PC-9 (cell line): ENCODE results near the gene COP1. TPM values are rescaled to one million over a fixed set of nuclear protein-coding genes. Genes with fewer than 3 reads are reported as not detected.

Experiments
- BruUV-seq: library from RNA; stranded (reverse); fragments of 400-500 nt; replicated peaks from 2 replicates; lab custom pipeline; 2021; lab: Mats Ljungman, UMichigan
- CTCF ChIA-PET: fragments of 300-600 bp; sonication (Branson Sonifier 250); formaldehyde crosslinking; loops from one replicate; lab custom pipeline; 2022; ENCODE audit warnings: antibody characterized with exemption; lab: Charles Lee
- POLR2A ChIA-PET: fragments of 300-600 bp; sonication (Branson Sonifier 250); formaldehyde crosslinking; loops from one replicate; lab custom pipeline; 2022; ENCODE audit warnings: antibody characterized with exemption; ENCODE audit not compliant: unreplicated experiment; lab: Charles Lee
- DNase-seq, 2 experiments: peaks; one replicate each; pipeline versions ENCODE4 v3.0.0 to v3.0.0-alpha.2; 2015 to 2022; ENCODE audit warnings: mixed read lengths in 1 of 2
- H2AFZ ChIP-seq: fragments of 200-600 bp; sonication (generic); 2 replicates; pipeline ENCODE4 v1.8.1; 2017; ENCODE audit warnings: antibody characterized with exemption
- H3F3A ChIP-seq: fragments of 200-600 bp; sonication (generic); 2 replicates; pipeline ENCODE4 v1.8.1; 2017; ENCODE audit warnings: antibody characterized with exemption, mild to moderate bottlenecking, low read depth; ENCODE audit not compliant: insufficient read depth
- H3K27ac ChIP-seq: fragments of 200-600 bp; sonication (generic); 2 replicates; pipeline ENCODE4 v1.6.1; 2016; ENCODE audit warnings: mixed run types
- H3K27me3 ChIP-seq: fragments of 200-600 bp; sonication (generic); 2 replicates; pipeline ENCODE4 v1.6.1; 2016; ENCODE audit warnings: low read depth, mixed run types; ENCODE audit not compliant: insufficient read depth
- H3K36me3 ChIP-seq: fragments of 200-600 bp; sonication (generic); 2 replicates; pipeline ENCODE4 v1.6.1; 2016; ENCODE audit warnings: low read depth, mixed run types
- H3K4me1 ChIP-seq: fragments of 200-600 bp; sonication (generic); replicated peaks from 2 replicates; pipeline ENCODE4 v1.6.1; 2016; ENCODE audit warnings: mixed run types; ENCODE audit not compliant: insufficient read depth
- H3K4me2 ChIP-seq: fragments of 200-600 bp; sonication (generic); 2 replicates; pipeline ENCODE4 v1.6.1; 2017; ENCODE audit warnings: mixed run types
- H3K4me3 ChIP-seq: fragments of 200-600 bp; sonication (generic); 2 replicates; pipeline ENCODE4 v1.6.1; 2016; ENCODE audit warnings: mixed run types
- H3K79me2 ChIP-seq: fragments of 200-600 bp; sonication (generic); 2 replicates; pipeline ENCODE4 v1.6.1; 2017; ENCODE audit warnings: low read depth, mixed run types
- H3K9me2 ChIP-seq: fragments of 200-600 bp; sonication (generic); 2 replicates; pipeline ENCODE4 v1.8.1; 2017; ENCODE audit warnings: mild to moderate bottlenecking; ENCODE audit not compliant: insufficient read depth
- H3K9me3 ChIP-seq: fragments of 200-600 bp; sonication (generic); 2 replicates; pipeline ENCODE4 v1.8.1; 2016; ENCODE audit warnings: low read depth; ENCODE audit not compliant: insufficient read depth
- H4K20me1 ChIP-seq: fragments of 200-600 bp; sonication (generic); 2 replicates; pipeline ENCODE4 v1.8.1; 2017; ENCODE audit not compliant: insufficient read depth
- CTCF ChIP-seq: fragments of 200-600 bp; sonication (generic); conservative IDR thresholded peaks from 2 replicates; pipeline ENCODE4 v1.6.1; 2017; ENCODE audit warnings: mixed run types, antibody characterized with exemption, mild to moderate bottlenecking, moderate library complexity
- EZH2 ChIP-seq: fragments of 200-600 bp; sonication (generic); IDR thresholded peaks from 2 replicates; pipeline ENCODE4 v1.8.0; 2017; ENCODE audit warnings: antibody characterized with exemption, low read depth
- intact Hi-C: fragments of 100-400 bp; cut with micrococcal nuclease; formaldehyde crosslinking; loops from one replicate; pipeline ENCODE4 v1.10.0; 2022; ENCODE audit not compliant: unreplicated experiment
- total RNA-seq: library from RNA; stranded (reverse); gene quantifications from 2 replicates; pipeline ENCODE4 v1.2.3, GENCODE V29; 2021

Gene COP1
- total RNA-seq, 1 experiment from 2014 or later: 38.0 TPM

- no peak for TF ChIP-seq EZH2
- no peak for TF ChIP-seq CTCF
- Histone ChIP-seq H3F3A (no peaks in the 10 kb centered on the region), H2AFZ (no peak overlapping the region), H4K20me1 (no peaks in the 10 kb centered on the region; the same call in 1 of the 2 replicates), H3K4me3 (no peak overlapping the region), H3K4me2 (no peak overlapping the region), H3K4me1 (no peaks in the 10 kb centered on the region), H3K9me3 (no peaks in the 10 kb centered on the region), H3K27me3 (no peaks in the 10 kb centered on the region), H3K36me3 (no peaks in the 10 kb centered on the region), H3K9me2 (no peaks in the 10 kb centered on the region), H3K27ac (no peak overlapping the region), H3K79me2 (no peaks in the 10 kb centered on the region)
- intact Hi-C loops: no loop called here
- DNase-seq: no peak
- BruUV-seq: no TSS peak
- CTCF ChIA-PET: no interaction called here
- POLR2A ChIA-PET: no interaction called here
Observed at GRCh38 chr1:175936736-175937135, 270.4 kb downstream of the COP1 start.

GRCh38 chr1:175935566-175936115, 271.4 kb downstream of the COP1 start:
- BruUV-seq: no TSS peak
- H3K4me2 ChIP-seq: no peak overlapping the region
- no peaks in the 10 kb centered on the region for H3K9me2 ChIP-seq
- no peaks in the 10 kb centered on the region for H3K27me3 ChIP-seq
- H2AFZ ChIP-seq: no peak overlapping the region
- H4K20me1 ChIP-seq: no peaks in the 10 kb centered on the region; the same call in 1 of the 2 replicates
- ChIA-PET POLR2A (no interaction called here), CTCF (no interaction called here)
- no peaks in the 10 kb centered on the region for H3K79me2 ChIP-seq
- no peak for TF ChIP-seq EZH2
- TF ChIP-seq CTCF: no peak
- no peaks in the 10 kb centered on the region for H3F3A ChIP-seq
- no peak overlapping the region for H3K4me3 ChIP-seq
- DNase-seq: no peak
- H3K4me1 ChIP-seq: no peaks in the 10 kb centered on the region
- H3K36me3 ChIP-seq: no peaks in the 10 kb centered on the region
- intact Hi-C loops: no loop called here
- no peaks in the 10 kb centered on the region for H3K9me3 ChIP-seq
- no peak overlapping the region for H3K27ac ChIP-seq

GRCh38 chr1:175935166-175935565, 271.9 kb downstream of the COP1 start:
- no peaks in the 10 kb centered on the region for H3K4me1 ChIP-seq
- H2AFZ ChIP-seq: no peak overlapping the region
- ChIA-PET CTCF (no interaction called here), POLR2A (no interaction called here)
- no peaks in the 10 kb centered on the region for H3F3A ChIP-seq
- no peaks in the 10 kb centered on the region for H3K36me3 ChIP-seq
- intact Hi-C loops: no loop called here
- H3K4me2 ChIP-seq: no peak overlapping the region
- no peaks in the 10 kb centered on the region for H3K27me3 ChIP-seq
- no peak overlapping the region for H3K4me3 ChIP-seq
- DNase-seq: no peak
- H3K9me2 ChIP-seq: no peaks in the 10 kb centered on the region
- no TSS peak for BruUV-seq
- H4K20me1 ChIP-seq: no peaks in the 10 kb centered on the region; the same call in 1 of the 2 replicates
- no peaks in the 10 kb centered on the region for H3K79me2 ChIP-seq
- TF ChIP-seq EZH2 (no peak), CTCF (no peak)
- no peak overlapping the region for H3K27ac ChIP-seq
- H3K9me3 ChIP-seq: no peaks in the 10 kb centered on the region
